HG03045 (cell line): ENCODE data around the gene SECISBP2.
A peak's percentile ranks its signal among the peaks of the same experiment; 100 is the strongest.

Experiments used
- ATAC-seq: cut with Tn5 transposase; IDR thresholded peaks from one replicate; pipeline ENCODE4 v1.9.1; 2021; ENCODE audit warnings: mild to moderate bottlenecking, moderate library complexity; ENCODE audit not compliant: unreplicated experiment

The SECISBP2 gene

DNA sequence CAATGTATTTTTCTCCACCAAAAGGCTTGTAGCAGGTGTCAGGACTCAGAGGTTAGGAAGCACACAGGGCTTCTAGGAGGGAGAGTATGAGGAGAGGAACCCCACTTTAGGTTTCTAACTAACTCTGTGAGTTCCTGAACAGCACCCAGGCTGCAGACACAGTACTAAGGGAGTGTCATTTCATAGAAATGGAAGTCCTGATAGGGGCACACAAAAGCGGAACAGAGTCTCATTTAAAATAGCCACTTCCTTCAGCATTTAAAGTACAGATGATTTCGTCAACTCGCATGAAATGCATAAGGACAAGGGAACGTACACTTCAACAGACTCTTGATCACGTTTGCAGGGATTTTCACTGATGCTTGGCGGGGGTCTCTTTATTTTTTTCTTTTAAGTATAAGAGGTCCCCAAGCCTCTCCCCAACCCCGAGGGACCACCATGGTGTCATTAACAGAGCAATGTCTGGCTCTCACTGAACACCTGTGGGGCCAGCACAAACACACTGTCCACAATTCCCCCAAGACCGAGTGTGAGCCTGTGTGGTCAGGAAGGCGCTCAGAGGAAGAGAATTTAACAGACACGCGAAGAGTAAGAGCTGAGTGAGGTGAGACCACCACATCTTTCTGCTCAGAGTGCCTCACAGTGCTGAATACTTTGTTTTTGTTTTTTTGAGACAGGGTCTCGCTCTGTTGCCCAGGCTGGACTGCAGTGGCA lies 82.3 kb downstream of the SECISBP2 start:
- ATAC-seq = peak; percentile 57

DNA sequence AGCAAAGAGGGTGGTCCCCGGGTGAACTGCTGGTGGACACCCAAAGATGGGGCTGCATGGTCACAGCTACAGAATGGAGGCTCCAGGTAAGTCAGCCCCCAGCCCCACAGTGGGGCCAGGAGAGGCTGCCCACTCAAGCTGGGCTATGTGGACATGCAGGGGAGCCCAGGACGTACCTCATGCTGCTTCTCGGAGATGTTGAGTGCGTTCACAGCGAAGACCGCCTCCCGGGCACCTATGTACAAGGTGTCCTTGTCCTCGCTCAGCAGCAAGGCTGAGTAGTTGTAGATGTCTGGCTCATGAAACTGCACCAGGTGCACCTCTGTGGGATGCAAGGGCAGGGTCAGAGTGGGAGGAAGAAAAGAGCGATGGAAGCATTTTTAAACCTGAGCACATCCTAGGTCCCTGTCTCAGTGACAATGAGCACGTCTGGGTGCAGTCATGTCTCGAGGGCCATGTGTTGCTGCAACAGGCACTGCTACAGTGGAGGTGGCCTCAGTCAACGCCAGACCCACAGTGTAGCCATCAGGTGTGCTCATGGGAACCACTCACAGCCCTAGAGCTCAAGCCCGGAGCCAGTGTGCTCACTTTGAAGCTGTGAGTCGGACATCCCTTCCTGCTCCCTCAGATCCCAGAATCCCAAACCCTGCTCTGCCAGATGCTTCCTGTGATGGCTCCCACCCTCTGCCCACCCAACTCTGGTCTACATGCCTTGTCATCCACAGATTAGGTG lies 84.6 kb downstream of the SECISBP2 start:
- ATAC-seq = no peak

DNA sequence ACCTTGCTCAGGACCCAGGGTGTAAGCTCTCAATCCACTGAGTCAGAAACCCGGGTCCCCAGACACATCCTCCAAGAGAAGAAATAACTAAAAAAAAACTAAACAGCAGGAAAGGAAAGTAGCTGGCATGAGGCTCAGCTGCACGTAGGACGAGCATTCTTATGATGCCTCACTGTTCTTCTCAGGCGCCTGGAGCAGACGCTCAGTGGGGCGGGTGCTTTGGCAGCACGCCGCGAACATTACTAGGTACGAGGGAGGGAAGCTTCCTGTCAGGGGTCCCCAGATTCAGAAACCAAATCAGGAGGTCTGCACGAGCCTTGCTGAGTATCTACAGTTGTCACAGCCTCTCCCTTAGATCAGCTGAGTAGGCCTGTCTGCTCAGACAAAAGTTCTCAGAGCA lies 85.8 kb downstream of the SECISBP2 start:
- ATAC-seq = no peak

GRCh38 chr9:89405826-89406225 lies 87.5 kb downstream of the SECISBP2 start:
- peak; percentile 35 for ATAC-seq

DNA sequence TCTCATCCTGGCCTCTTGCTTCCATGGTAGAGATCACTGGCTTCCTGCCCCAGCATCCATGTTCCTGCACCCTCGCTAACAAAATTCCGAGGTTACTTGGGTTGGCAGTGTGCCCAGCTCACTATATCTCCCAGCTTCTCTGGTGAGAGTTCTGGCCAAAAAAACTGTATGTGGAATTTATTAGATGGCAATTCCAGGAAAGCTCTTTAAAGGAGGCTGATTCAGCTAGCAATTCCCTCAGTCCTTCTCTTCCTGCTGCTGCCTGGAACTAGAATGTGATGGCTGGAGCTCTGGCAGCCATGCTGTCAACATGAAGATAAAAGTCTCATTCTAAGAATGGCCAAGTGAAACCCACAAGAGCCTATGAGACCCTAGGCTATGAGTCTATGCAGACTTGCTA lies 88.8 kb downstream of the SECISBP2 start:
- no peak for ATAC-seq

DNA sequence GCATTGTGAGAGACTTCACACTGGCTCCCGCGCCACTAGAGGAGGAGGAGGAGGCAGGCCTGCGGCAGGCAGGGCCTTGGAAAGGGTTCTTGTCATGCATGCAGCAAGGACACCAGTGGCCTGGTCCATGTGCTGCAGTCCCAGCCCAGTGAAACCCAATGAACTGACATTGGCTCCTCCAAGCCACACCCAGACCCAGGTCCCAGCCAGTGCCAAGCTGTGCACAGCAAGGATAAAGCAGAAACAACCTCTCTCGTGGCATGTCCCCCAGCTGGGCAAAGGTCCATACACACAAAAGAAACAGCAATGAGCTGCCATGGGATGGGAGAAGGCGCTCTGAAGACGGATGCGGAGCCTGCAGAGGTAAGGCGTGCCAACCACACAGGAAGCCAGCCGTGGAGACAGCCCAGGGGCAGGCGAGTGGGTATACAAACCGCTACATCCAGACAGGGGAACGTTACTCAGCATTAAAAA lies 90.4 kb downstream of the SECISBP2 start:
- ATAC-seq = no peak
